Activated CD4-positive, alpha-beta T cell treated with anti-CD3 and anti-CD28 coated beads, Interleukin-2, amount 50 U/mL, for 24 hours (primary cell): ENCODE results near the gene CDK5.
A peak's percentile ranks its signal among the peaks of the same experiment; 100 is the strongest.

Experiments
- DNase-seq, 2 donors: peaks; one replicate each; pipeline ENCODE4 v3.0.0-alpha.2; 2020; ENCODE audit warnings: low read depth in 1 of 2, low spot score in 1 of 2

CDK5 gene

DNA sequence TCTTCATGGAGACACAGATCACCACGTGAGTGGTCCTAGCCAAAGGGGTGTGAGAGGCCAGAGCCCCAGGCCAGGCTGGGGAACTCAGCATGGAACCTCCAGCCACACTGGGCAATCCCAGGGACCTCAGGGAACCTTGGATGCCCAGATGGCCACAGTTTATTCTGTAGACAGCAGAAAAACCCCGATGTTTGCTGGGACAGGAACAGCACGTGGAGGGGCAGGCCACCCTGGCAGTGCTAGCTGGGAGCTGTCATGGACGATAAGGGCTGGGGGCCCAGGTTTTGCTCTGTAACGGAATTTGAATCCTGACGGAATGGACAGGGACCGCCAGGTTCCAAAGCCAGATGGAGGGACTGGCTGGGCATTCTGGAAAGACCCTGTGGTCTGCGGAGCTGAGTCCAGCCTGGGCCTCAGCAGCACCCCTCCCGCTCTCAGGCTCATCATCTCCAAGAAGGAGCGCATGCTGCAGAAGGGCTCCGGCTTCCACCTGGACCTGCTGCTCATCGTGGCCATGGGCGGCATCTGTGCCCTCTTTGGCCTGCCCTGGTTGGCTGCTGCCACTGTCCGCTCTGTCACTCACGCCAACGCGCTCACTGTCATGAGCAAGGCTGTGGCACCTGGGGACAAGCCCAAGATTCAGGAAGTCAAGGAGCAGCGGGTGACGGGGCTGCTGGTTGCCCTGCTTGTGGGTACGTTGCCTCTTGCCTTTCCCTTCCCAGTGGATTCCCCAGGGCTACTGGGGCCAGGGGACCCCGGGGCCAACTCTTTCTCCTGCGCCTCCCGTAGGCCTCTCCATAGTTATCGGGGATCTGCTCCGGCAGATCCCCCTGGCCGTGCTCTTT is 17.3 kb upstream of the CDK5 start:
- DNase-seq: no peak

DNA sequence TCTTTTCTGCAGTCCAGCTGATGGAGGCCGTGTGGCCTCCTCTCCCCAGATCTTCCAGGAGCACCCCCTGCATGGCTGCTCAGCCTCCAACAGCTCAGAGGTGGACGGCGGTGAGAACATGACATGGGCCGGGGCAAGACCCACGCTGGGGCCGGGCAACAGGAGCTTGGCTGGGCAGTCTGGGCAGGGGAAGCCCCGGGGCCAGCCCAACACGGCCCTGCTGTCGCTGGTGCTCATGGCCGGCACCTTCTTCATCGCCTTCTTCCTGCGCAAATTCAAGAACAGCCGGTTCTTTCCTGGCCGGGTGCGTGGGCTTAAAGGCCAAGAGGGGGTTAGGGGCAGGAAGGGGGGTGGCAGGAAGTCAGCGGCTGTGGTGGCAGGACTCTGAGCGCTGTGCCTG is 16.3 kb upstream of the CDK5 start:
- no peak for DNase-seq

DNA sequence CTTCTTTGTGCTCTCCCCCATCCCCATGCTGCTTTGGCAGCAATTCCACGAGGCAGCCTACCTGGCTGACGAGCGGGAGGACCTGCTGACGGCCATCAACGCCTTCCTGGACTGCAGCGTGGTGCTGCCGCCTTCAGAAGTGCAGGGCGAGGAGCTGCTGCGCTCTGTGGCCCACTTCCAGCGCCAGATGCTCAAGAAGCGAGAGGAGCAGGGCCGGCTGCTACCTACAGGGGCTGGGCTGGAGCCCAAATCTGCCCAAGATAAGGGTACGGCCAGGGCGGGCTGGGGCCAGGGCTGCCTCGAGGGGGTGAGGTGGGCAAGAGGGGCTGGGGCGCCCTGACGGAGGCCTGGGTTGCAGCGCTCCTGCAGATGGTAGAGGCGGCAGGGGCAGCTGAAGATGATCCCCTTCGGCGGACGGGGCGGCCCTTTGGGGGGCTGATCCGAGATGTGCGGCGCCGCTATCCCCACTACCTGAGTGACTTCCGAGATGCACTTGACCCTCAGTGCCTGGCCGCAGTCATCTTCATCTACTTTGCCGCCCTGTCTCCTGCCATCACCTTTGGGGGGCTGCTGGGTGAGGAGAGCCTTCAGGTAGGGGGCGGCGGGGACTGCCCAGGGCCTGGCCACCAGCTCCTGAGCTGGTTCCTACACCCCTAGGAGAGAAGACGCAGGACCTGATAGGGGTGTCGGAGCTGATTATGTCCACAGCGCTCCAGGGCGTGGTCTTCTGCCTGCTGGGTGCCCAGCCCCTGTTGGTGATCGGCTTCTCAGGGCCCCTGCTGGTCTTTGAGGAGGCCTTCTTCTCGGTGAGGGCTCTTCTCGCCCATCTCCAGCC is 13.6 kb upstream of the CDK5 start:
- DNase-seq: no peak

DNA sequence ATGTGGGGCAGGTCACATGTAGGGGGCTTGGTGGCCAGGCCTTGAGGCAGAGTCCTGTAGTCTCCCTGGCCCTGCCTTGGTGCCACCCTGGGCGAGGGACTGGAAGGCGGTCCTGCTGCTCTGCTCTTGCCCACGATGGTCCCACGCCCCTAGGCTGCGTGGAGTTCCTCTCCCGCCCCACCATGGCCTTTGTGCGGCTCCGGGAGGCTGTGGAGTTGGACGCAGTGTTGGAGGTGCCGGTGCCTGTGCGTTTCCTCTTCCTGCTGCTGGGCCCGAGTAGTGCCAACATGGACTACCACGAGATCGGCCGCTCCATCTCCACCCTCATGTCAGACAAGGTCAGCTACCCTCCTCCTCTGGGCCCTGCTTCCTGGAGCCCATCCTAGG is 12.9 kb upstream of the CDK5 start:
- DNase-seq: no peak

DNA sequence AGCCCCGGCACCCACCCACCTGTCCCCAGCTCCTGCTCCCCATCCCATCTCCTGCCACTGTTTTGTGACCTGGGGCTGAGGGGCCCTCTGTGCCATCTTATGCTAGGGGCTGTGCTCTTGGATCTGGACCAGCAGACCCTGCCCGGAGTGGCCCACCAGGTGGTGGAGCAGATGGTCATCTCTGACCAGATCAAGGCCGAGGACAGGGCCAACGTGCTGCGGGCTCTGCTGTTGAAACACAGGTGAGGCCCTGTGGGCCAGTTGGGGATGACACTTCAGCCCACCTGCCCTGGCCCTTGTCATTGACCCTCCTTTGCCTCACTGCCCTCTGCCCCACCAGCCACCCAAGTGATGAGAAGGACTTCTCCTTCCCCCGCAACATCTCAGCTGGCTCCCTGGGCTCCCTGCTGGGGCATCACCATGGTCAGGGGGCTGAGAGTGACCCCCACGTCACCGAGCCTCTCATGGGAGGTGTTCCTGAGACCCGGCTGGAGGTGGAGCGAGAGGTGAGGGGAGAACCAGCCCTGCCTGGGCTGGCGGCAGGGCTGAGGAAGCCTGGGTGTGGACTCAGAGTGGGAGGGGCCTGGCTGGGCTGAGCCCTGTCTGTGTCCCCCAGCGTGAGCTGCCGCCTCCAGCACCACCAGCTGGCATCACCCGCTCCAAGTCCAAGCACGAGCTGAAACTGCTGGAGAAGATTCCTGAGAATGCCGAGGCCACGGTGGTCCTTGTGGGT is 12.3 kb upstream of the CDK5 start:
- DNase-seq: no peak

DNA sequence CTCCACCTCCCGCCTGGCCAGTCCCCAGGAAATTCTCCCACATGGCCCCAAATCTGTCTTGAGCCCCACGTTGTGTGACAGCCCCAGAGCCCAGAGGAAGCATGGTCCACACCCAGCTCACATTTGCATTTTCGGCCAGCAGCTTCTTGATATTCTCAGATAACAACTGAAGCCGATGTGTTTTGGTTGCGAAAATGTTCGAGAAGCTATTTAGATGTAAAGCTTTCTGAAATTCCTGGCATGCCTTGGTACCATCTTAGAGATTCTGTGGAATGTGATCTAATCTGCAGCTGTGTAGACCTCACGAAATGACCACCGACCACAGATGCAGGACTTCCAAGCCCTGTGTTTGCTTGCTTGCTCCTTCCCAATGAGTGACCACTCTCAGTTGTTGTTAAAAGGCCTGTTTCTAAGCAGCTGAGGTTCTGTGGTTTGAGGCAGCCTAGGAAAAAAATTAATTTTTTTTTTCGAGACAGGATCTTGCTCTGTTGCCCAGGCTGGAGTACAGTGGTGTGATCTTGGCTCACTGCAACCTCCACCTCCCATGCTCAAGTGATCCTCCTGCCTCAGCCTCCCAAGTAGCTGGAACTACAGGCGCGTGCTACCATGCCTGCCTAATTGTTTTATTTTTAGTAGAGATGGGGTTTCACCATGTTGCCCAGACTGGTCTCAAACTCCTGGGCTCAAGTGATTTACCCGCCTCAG is 10.5 kb upstream of the CDK5 start:
- no peak for DNase-seq

DNA sequence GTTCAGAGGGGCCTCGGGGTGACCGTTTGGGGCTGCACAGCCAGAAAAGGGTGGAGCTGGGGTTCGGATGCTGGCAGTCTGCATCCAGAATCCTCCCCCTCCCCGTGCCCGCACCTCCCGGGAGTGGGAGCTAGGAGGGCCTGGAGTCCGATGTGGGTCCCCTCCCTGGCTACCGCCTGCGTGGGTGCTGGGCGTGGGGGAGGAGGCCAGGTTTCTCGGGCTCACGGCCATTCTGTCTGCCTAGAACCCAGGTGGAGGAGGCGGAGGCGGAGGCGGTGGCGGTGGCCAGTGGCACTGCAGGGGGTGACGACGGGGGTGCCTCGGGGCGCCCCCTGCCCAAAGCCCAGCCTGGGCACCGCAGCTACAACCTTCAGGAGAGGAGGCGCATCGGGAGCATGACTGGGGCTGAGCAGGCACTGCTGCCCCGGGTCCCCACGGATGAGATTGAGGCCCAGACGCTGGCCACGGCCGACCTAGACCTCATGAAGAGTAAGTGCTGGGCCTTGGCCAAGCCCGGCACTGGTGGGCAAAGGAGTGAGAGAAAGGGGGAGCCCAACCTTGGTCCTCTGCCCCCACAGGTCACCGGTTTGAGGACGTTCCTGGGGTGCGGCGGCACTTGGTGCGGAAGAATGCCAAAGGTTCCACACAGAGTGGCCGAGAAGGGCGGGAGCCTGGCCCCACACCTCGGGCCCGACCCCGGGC is 8.7 kb upstream of the CDK5 start:
- no peak for DNase-seq

DNA sequence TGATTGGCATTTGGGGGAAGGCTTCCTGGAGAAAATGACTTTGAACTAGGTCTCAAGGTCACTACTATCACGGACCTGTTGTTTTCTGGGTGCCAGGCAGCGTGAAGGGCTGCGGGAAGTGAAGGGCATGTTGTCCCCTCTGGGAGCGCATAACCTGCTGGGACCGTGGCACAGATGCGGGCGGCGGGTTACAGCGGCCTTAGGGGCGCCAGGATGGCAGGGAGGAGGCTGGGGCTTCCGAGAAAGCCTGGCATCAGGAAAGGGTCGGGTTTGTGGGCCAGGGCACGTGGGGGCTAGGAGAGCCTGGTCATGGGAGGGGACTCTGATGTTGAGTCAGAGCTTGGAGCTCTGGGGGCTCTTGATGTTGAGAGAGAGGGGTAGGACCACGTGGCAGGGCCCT is 7.8 kb upstream of the CDK5 start:
- DNase-seq: no peak

DNA sequence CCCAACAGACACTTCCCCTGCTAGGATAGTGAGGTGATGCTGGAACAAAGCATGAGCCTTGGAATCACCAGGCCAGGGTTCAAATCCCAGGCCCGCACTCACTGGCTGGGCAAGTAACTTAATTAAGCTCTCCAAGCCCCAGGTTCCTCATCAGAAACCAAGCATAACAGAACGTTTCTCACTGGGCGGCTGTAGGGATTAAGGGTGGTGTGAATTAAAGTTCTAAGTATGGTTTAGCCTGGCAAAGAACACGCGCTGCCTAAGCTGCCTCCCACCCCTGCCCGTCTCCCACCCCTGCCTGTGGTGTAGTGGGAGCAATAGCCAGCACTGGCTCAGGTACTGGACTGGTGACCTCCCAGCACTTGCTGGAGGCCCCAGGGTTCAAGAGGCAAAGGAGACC is 7.3 kb upstream of the CDK5 start:
- DNase-seq: no peak

DNA sequence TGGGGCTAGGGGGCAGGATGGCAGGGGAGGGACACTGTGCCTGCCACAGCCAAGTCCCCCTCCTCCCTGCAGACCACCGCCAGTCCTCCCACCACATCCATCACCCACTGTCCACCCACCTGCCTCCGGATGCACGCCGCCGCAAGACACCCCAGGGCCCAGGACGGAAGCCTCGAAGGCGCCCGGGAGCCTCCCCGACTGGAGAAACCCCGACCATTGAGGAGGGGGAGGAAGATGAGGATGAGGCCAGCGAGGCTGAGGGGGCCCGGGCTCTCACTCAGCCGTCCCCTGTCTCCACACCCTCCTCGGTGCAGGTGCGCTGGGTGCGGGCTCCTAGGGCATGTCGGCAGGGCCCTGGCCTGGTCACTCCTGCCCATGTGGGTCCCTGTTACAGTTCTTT is 6.8 kb upstream of the CDK5 start:
- DNase-seq: no peak

DNA sequence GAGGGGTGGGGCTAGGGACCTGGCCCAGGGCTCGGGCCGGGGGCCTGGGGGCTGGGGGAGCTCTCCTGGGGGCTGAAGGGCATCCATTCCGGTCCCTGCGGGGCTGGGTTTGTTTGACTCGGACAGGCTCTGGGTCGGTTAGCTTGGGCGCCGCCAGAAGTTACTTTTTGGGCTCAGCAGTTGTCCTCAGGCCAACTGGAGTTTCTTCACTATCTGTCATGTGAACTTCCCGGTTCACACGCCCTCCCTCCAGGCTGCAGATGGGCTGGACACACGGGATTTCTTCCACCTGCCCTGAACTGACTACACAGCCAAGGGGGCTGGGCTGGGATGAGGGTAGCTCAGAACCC is 5.5 kb upstream of the CDK5 start:
- DNase-seq: no peak

DNA sequence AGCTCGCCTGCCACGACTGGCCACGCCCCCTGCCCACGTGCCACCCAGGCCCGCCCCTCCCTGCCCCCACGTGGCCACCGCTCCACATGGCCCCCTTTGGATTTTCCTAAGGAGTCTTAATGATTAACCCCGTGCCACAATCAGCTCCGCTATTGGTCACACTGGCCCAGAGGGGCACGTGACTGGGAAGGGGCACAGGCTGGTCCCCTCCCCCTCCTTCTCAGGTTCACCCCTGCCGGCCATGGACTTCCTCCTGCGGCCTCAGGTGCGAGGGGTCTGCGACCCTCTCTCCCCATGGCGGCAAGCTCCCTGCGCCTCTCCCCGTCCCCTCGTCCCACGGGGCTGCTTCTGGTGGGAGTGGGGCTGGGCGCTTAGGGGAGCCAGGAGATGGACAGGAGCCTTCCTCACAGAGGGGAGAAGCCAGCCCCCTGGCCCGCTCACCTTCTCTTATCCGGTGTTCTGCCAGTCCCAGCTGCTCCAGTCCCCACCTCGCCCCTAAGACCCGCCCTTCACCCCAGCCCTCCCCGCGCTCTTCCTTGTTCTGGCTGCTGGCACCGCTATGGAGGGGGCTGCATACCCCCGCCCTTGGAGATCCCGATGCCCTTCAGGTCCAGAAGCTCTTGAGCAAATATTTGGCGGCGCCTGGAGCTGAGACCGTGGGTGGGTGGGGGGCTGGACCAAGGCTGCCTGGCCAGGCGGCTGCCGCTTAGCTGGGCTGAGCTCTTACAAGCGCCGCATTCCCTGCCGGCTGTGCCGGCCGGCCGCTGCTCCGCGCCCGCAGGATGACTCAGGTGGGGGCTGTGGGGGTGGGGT is 4.9 kb upstream of the CDK5 start:
- no peak for DNase-seq

DNA sequence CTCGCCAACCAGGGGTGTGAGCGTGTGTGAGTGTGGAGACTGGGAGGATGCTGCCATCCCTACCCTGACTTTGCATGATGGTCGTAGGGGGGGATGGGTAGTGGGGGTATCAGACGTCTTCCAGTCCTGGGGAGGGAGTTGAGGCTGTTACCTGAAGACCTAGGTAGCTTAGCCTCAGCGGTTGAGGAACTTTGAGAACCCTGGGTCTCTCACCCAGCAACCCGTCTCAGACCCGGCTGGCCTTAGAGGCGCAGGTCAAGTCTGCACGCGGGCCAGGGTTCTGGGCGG is 4.4 kb upstream of the CDK5 start:
- DNase-seq: no peak

DNA sequence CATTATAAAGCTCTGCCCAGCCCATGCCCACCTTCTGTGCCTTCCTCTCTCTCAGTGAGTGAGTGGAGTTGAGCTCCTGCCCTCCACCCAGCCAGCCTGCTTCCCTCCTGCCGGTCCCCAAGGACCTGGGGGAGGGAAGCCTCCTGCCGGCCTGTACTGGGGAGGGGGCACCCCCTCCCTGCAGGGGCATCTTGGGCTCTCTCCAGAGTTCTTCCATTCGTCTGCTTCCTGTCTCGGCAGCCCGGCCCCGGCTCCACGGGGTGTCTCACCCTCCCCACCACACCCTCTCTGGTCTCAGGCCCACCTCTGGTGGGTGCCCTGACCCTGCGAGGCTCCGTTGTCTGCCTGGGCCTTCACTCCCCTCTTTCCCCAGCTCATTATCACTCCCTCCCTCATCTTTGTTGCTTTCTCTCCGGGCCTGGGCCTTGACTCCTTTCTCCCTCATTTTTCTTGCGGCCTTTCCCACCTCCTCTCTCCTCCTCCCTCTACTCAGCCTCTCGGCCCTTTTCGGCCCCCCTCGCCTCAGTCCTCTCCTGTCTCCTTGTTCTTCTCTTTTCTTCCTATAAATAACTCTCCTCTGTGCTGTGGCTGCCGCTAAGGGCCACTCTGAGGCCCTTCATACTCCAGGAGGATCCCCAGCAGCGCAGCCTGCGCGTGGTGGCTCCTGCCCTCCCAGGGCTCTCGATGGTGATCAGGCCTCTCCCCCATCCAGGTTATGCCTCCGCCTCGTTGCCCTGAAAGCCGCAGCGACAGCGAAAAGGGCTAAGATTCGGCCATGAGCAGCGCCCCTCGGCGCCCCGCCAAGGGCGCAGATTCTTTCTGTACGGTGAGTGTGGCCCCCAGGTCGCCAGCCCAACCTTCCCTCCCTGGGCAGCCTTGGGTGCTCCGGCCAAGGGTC is 3.8 kb upstream of the CDK5 start:
- DNase-seq: no peak

DNA sequence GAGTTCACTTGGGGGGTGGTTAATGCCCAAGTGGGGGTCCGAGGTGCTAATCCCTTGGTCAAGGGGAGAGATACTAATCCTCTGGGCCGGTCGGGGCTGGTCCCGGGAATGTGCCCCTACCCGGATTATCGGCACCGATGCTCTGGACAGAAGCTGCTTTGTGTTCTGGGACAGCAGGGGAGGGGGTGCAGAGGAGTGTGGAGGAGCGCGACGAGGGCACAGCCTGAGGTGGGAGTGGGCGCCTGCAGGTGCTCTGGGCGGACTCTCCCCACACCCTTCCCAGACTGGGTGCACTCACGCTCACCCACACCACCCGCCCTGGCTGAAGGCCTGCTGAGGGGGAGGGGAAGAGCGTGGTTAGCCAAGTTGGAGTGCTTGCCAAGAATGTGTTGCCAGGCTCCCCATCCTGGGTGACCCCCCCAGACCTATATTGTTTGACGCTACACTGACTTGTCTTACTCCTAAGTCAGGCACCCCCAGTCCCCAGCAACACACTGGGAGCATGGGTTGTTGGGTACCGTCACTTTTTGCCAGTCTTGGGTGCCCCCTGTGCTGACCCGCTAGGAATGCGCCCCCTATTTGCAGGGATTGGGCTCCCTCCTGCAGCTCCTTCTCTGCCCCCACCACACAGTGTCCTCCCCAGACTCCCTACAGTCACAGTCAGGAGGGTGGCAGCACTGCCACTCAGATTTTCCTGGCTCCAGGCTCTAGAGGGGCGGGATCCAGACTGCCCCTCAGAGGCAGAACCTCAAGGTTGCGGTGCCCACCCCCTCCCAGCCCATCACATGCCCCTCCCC is 2.9 kb upstream of the CDK5 start:
- DNase-seq: no peak

DNA sequence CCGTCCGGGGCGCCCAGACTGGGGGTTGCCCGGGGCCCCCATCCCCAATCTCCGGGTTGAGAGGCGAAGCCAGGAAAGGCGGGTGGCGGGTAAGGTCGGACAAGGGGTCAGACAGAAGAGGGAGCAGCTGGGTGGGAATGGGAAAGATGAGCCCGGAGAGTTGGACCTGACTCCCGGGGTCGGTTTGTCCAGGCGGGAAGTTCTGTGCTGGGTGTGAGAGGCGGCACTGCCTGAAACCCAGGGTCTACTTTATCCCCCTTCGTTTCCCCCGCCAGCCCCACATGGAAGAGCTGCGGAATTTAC is 2.4 kb upstream of the CDK5 start:
- no peak for DNase-seq

DNA sequence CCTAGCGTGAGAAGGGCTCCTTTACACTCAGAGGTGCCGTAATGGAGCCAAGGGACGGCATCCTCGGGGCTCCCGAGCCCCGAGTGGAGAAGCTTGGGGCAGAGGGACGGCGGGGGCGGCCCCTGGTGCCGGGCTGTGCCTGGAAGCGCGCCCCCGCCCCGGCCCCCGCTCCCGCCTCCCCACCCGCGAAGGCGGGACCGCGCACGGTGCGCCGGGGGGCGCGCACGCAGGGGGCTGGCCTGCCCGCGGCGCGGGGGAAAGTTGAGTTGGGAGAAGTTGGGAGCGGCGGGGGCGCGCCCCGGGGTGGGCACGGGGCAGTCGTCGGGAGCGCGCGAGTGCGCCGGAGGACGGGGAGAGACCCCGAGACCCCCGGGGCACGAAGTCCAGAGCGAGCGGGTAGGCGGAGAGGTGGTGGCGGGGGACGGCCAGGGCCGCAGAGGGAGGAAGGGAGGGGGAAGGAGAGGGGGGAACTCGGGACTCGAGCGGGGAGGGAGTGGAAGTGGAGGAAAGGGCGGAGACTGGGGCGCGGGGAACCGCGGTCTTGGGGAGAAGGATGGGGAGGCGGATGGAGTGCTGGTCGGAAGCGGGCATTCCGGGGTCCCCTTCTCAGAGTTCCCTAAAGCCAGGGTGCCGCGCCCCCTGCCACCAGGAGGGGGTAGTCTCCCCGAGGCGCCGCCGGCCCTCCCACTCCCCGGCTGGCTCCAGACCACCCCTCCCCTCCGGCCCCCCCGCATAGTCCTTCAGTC is 1.8 kb upstream of the CDK5 start, which contains the start of gene SLC4A2:
SLC4A2 (plus strand) TSS at position 223 of the 746 bp plus-strand sequence. CDS start 2,399 bp downstream, outside the sequence.
- DNase-seq: peak; percentile 44 to 47
